Adrenal gland (tissue), 12 donors: Measurements from ENCODE around the gene PBX1. TPM values are rescaled to one million over a fixed set of nuclear protein-coding genes. Genes with fewer than 3 reads are reported as not detected.
A peak's percentile ranks its signal among the peaks of the same experiment; 100 is the strongest.

Experiments used
- DNase-seq, 7 donors: peaks; one replicate each; pipeline ENCODE4 v3.0.0-alpha.2; 2019 to 2020
- H3K27ac ChIP-seq, 5 donors: fragments of 200-600 bp; sonication (generic) in 4 of 5; 1 replicate in 3 of 5; 2 replicates in 2 of 5; pipeline versions ENCODE4 v1.5.1 to v1.8.0; 2016 to 2020; ENCODE audit warnings: mild to moderate bottlenecking in 1 of 5
- H3K27me3 ChIP-seq: fragments of 200-600 bp; 2 replicates; pipeline ENCODE4 v1.8.0; 2021
- H3K36me3 ChIP-seq, 2 donors: fragments of 200-600 bp; replicated peaks in 1 of 2; 1 replicate in 1 of 2; 2 replicates in 1 of 2; pipeline versions ENCODE4 v1.5.1 to v1.8.0; 2018 to 2022
- H3K4me1 ChIP-seq, 2 donors: fragments of 200-600 bp; replicated peaks in 1 of 2; 1 replicate in 1 of 2; 2 replicates in 1 of 2; pipeline versions ENCODE4 v1.5.1 to v1.8.0; 2018 to 2021
- H3K4me3 ChIP-seq, 4 donors: fragments of 200-600 bp; sonication (generic) in 3 of 4; one replicate each; pipeline ENCODE4 v1.5.1; 2016 to 2018
- H3K9me3 ChIP-seq, 3 donors: fragments of 200-600 bp; sonication (generic) in 1 of 3; replicated peaks in 1 of 3; 1 replicate in 2 of 3; 2 replicates in 1 of 3; pipeline versions ENCODE4 v1.5.1 to v1.8.0; 2016 to 2021
- CTCF ChIP-seq, 6 experiments: fragments of 450-650 bp in 4 of 6; fragments of 200-600 bp in 2 of 6; sonication (generic) in 1 of 6; IDR thresholded peaks; 1 replicate in 5 of 6; 2 replicates in 1 of 6; pipeline versions ENCODE4 v1.5.1 to v1.8.0; 2016 to 2021; ENCODE audit warnings: antibody characterized with exemption in 6 of 6, mild to moderate bottlenecking in 2 of 6, moderate library complexity in 1 of 6
- POLR2A ChIP-seq, 2 donors: fragments of 450-650 bp; IDR thresholded peaks; one replicate each; pipeline ENCODE4 v1.6.1; 2017; ENCODE audit warnings: antibody characterized with exemption in 2 of 2, mild to moderate bottlenecking in 2 of 2, moderate library complexity in 1 of 2
- WGBS, 4 donors: extraction: QIAGEN DNeasy Blood & Tissue Kit in 2 of 4; methylation state at CpG; one replicate each; pipeline versions ENCODE4 v1.1.5 to v1.1.7; 2013 to 2017; 5-methylcytosine and 5-hydroxymethylcytosine counted together
- intact Hi-C, 2 donors: fragments of 100-400 bp; cut with DNase I; formaldehyde crosslinking; loops; one replicate each; pipeline versions ENCODE4 v1.14.1 to v1.15.0; 2022 to 2023
- polyA plus RNA-seq, 3 donors: library from polyadenylated mRNA; stranded (reverse); fragments of 200-250 nt in 2 of 3; fragments of 350-450 nt in 1 of 3; fragmentation: Illumina TruSeq in 1 of 3; extraction: RNeasy Lipid Tissue Mini Kit (QIAGEN cat#74804) in 1 of 3; gene quantifications; one replicate each; pipeline ENCODE4 v1.2.3, GENCODE V29; 2013 to 2014
- total RNA-seq, 9 donors: library from RNA; depleted of rRNA in 4 of 9; stranded (reverse); fragments of >200 nt in 4 of 9; fragments of 120-200 nt in 1 of 9; fragmentation: NEBNext Ultra II Directional in 1 of 9; extraction: Animal tissue kit (Norgen Biotek cat#: 25700) in 1 of 9; gene quantifications; one replicate each; pipeline versions ENCODE4 v1.1.0 to v1.2.4, GENCODE V29; 2013 to 2023
- donor health status: healthy with polysubstance abuse.
- donor health status: Bipolar disorder and iron deficiency.
- donor health status: DM: yes; HTN: yes; CAD: no.
- donor health status: DM: no; HTN: no; CAD: no.
- donor health status: DM: no; HTN: no; CAD: no.
- donor health status: DM: yes; HTN: yes; CAD: no.

The PBX1 gene
- total and polyA plus RNA-seq, 12 donors: 13.0 to 294 (median 99.3) TPM

- intact Hi-C loops: no loop called here
- H3K27ac ChIP-seq: peak overlapping the region in 2 of 5 donors; percentile 2 to 7
Measured at GRCh38 chr1:164725401-164725800, 166.4 kb downstream of the PBX1 start.

GRCh38 chr1:164726235-164726634 lies 167.3 kb downstream of the PBX1 start:
- WGBS, 4 donors: 54 to 63% (median 61%) methylated on average over 2 of the region's 2 CpGs

More at GRCh38 chr1:164725401-164725800, 166.4 kb downstream of the PBX1 start:
- DNase-seq: peak in 2 of 7 donors; percentile 22 to 28
- peaks cover 0 to 49% of the 10 kb centered on the region in 2 donors for H3K4me1 ChIP-seq
- WGBS, 4 donors: 42 to 47% (median 45%) methylated on average over 4 of the region's 4 CpGs
- H3K4me3 ChIP-seq: no peak overlapping the region
- no peaks in the 10 kb centered on the region for H3K27me3 ChIP-seq
- no peaks in the 10 kb centered on the region for H3K9me3 ChIP-seq
- TF ChIP-seq POLR2A (IDR thresholded peaks at IDR 0.05): no peak
- TF ChIP-seq CTCF (IDR thresholded peaks at IDR 0.05): no peak
- no peaks in the 10 kb centered on the region for H3K36me3 ChIP-seq

GRCh38 chr1:164728719-164729118 lies 169.7 kb downstream of the PBX1 start:
- peaks cover 0 to 33% of the 10 kb centered on the region in 2 donors for H3K4me1 ChIP-seq
- intact Hi-C loops: no loop called here
- WGBS, 4 donors: 86 to 89% (median 87%) methylated on average over 5 of the region's 5 CpGs
- H3K27ac ChIP-seq: no peak overlapping the region
- no peak for TF ChIP-seq CTCF (IDR thresholded peaks at IDR 0.05)
- TF ChIP-seq POLR2A (IDR thresholded peaks at IDR 0.05): no peak
- H3K27me3 ChIP-seq: no peaks in the 10 kb centered on the region
- no peak overlapping the region for H3K4me3 ChIP-seq
- no peaks in the 10 kb centered on the region for H3K36me3 ChIP-seq
- DNase-seq: no peak
- H3K9me3 ChIP-seq: no peaks in the 10 kb centered on the region

More at GRCh38 chr1:164726235-164726634, 167.3 kb downstream of the PBX1 start:
- Histone ChIP-seq H3K9me3 (no peaks in the 10 kb centered on the region), H3K27ac (peak overlapping the region in 1 of 5 donors; percentile 2), H3K4me3 (no peak overlapping the region), H3K27me3 (no peaks in the 10 kb centered on the region), H3K4me1 (peaks cover 0 to 41% of the 10 kb centered on the region in 2 donors), H3K36me3 (no peaks in the 10 kb centered on the region)
- intact Hi-C loops: no loop called here
- peak in 2 of 7 donors; percentile 41 to 62 for DNase-seq
- TF ChIP-seq CTCF (IDR thresholded peaks at IDR 0.05): peak in 1 of 6 experiments; percentile 11
- TF ChIP-seq POLR2A (IDR thresholded peaks at IDR 0.05): no peak

GRCh38 chr1:164731161-164731876 lies 172.3 kb downstream of the PBX1 start:
- intact Hi-C loops: no loop called here
- no peak for DNase-seq

More at GRCh38 chr1:164731161-164731876, 172.3 kb downstream of the PBX1 start:
- Histone ChIP-seq H3K27ac (no peak overlapping the region), H3K36me3 (no peaks in the 10 kb centered on the region), H3K4me3 (no peak overlapping the region), H3K9me3 (no peaks in the 10 kb centered on the region), H3K27me3 (no peaks in the 10 kb centered on the region), H3K4me1 (peaks cover 4 to 31% of the 10 kb centered on the region in 2 donors)
- TF ChIP-seq POLR2A (IDR thresholded peaks at IDR 0.05): no peak
- no peak for TF ChIP-seq CTCF (IDR thresholded peaks at IDR 0.05)
- WGBS, 4 donors: 91 to 93% (median 92%) methylated on average over 11 of the region's 11 CpGs
